Activated CD4-positive, alpha-beta T cell treated with anti-CD3 and anti-CD28 coated beads for 4 hours (primary cell): Measurements from ENCODE around the gene DOCK1.

Experiments
- DNase-seq, 2 donors: peaks; one replicate each; pipeline ENCODE4 v3.0.0-alpha.2; 2020

DOCK1 gene

GRCh38 chr10:127332631-127333030, 427.4 kb downstream of the DOCK1 start:
- no peak for DNase-seq

GRCh38 chr10:127337801-127338200, 432.6 kb downstream of the DOCK1 start:
- DNase-seq, result no peak

GRCh38 chr10:127338399-127339110, 433.3 kb downstream of the DOCK1 start:
- no peak for DNase-seq

- DNase-seq, result no peak
These were observed 438.6 kb downstream of the DOCK1 start for GRCh38 chr10:127343821-127344220.

- no peak for DNase-seq
These were observed 439.1 kb downstream of the DOCK1 start for GRCh38 chr10:127344346-127344745.

DNA sequence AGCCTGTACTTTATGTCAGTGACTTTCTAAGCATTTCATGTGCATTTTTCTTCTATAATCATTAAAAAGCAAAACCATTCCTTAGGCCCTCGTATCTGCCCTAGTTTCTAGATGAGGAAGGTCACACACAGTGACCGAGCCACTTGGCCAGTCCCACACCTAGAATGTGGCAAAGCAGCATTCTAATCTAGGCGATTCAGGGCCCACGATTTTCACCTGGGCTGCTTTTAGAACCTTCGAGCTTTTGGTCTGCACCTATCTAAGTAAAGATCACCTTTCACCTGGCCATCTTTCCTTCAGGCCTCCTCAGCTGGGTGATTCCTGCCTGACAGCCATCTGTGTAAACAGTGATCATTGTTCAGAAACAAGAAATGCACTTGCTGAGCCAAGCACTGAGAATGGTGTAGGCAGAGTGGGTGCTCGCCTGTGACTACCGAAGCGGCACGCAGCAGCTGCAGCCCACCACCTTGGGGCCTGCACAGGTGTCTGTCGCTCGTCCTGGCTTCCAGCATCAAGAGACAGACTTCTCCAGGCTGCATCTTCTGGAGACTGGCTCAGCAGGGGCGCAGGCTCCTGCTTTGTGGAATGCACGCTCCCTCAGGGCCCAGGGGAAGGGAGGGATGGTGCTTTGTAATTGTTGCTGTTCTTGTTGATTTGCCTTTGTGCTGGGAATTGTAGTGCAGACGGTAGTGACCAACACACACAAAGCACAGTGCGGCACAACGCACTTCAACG, 440.2 kb downstream of the DOCK1 start:
- no peak for DNase-seq

DNA sequence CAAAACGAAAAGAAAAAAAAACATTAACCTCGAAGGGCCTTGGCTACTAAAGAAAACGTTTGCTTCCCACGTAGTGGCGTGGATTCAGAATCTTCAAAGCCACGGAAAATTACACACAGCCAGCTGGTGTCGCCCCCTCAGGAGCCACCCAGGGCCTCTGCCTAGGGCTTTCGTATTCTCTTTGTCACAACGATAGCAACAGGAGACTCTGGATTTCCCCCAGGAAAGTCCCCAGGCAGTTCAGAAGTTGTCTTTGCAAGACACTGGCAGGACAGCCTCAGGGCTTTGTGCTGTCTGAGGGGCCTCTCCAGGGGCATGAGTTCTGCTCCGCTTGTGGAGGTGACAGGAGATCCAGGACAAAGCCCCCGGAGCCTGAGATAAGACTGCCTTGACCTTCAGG, 441.4 kb downstream of the DOCK1 start:
- no peak for DNase-seq

GRCh38 chr10:127347202-127347959, 442.2 kb downstream of the DOCK1 start:
- no peak for DNase-seq

DNA sequence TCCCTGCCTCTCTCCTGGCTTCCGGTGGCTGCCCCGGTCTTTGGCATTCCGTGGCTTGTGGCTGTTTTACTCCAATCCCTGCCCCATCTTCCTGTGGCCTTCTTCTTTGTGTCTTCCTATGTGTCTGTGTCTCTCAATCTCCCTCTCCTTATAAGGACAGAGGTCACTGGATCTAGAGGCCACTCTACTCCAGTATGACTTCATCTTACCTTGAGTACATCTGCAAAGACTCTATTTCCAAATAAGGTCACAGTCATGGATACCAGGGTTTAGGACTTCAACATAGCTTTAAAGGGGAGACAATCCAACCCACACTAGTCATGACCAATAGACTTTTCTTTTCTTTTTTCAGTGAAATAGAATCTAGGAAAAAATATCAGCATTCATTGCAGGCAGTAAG, 444.5 kb downstream of the DOCK1 start:
- DNase-seq, result no peak

DNA sequence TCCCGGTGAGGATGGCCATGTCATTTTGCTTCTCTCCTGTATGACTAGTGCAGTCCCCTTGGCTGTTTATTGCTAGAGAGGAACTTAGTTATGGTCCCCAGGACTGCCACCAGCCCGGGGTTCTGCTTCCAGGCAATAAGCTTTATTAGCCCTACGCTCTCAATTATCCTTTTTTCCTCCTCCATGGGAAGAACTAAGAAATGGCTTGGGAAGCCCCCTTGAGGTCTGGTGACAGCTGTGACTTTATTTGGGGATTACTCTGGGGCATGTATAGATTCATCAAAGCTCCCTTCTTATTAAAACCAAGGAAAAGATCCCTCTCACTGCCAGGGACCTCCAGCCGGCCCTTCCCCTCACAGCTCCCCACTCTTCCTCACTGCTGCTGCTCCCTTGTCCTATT, 446.3 kb downstream of the DOCK1 start:
- DNase-seq, result no peak

DNA sequence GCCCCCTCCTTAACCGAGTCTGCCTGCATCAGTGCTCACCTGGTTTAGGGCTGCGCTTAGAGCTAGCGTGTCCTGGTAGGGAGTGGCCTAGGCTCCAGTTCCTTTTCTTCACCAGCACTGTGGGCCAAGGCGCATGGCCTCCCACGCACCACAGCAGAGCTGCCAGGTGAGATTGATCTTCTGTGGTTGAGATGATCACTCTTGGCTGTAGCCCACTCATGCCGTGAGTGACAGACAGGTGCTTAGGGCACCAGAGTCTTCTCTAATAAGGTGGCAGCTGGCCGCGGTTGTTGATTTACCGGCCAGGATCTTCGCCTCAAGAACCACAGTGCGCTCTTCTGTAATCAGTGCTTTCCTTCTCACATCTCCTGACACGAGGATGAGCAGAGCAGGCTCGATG, 448.3 kb downstream of the DOCK1 start:
- DNase-seq, result no peak

DNA sequence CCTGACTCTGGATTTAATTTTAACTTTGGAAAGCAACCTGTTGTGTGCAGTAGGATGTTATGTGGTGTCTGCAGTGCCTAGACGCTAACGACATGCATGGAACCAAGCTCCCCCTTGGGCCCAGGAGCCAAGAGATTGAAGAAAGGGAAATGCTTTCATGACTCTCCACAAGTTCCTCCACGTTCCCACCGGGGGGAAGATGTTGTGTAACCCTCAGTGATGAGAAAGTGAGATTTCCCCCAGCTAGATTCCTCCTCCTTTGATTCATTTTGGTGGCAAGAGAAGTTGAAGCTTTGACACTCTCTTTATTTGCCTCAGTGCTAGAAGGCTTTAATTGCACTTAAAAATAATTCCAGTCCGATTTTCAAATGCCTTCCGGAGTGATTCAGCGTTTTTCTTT, 449.0 kb downstream of the DOCK1 start:
- DNase-seq, result no peak

DNA sequence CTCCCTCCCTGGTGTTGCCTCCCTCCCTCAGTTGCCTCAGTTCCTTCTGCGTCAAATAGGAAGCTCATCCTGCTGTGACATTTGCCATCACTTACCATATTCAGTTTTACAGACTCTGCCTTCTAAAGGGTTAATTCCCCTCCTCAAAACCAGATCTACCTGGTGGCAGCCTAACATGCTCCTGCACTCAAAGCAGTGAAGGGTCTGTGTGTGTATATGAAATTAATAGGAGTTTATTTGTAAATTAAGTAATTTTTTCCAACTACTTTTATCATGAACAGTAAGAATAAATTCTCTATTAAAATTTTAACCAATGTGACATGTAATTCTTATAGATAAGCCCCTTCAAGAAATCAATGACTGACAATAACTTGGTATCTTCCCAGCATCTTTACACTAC, 449.8 kb downstream of the DOCK1 start:
- no peak for DNase-seq

DNA sequence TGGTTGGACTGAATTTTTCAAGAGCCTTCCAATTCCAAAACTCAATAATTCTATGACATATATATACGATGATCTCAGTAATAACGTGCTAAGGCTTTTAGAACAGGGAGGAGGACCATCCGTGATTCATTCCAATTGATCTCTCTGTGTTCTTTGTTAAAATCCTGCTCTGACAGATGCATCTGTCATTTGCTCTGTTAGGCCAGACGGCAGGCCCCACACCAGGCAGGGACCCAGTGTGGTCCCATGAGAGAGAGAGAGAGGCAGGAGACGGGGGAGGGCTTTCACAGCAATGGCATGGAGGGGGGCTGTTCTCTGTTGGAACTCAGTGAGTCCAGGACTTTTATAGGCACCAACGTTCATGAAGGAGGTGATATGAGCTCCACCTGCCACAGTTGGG, 451.1 kb downstream of the DOCK1 start:
- DNase-seq, result no peak

DNA sequence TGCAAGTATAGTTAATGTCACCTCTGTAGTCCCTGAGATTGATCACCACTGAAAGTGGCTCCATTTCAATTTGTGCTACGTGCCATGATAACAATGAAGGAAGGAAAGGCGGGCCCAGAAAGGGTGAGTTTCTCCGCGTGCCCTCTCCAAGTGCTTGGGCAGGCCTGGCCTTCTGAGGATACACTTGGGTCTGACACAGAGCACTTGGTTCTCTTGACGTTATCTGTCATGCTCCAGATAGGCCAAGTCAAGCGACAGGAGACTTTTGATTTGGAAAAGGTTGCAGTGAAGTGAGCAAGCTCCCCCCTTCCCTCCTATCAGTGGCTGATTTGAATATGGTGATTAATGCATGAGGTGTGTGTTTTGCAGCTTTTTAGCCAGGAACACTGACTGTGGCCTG, 452.0 kb downstream of the DOCK1 start:
- no peak for DNase-seq

- DNase-seq, result no peak
These were observed 453.1 kb downstream of the DOCK1 start for GRCh38 chr10:127358337-127358736.

GRCh38 chr10:127364034-127364433, 458.8 kb downstream of the DOCK1 start:
- no peak for DNase-seq

- no peak for DNase-seq
These were observed 462.9 kb downstream of the DOCK1 start for GRCh38 chr10:127368101-127368500.

- DNase-seq, result no peak
These were observed 463.7 kb downstream of the DOCK1 start for GRCh38 chr10:127368929-127369328.

DNA sequence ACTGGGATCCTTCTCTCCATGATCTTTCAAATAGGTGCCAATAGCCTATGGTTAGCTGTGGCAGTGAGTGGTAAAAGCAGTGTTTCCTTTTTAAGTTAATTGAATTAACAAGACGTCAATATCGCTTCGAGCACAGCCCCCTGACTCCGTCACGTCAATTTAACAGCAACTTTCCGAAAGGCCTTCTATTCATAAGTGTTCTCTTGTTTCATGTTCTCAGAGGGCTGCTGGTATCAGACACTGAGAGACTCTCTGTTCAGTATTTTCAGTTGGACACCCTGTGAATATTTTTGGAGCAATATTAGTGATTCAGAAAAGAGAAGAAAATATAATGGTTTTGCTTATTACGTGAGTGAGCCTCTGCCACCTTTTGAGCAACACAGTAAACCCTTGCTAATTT, 465.4 kb downstream of the DOCK1 start:
- DNase-seq, result no peak

DNA sequence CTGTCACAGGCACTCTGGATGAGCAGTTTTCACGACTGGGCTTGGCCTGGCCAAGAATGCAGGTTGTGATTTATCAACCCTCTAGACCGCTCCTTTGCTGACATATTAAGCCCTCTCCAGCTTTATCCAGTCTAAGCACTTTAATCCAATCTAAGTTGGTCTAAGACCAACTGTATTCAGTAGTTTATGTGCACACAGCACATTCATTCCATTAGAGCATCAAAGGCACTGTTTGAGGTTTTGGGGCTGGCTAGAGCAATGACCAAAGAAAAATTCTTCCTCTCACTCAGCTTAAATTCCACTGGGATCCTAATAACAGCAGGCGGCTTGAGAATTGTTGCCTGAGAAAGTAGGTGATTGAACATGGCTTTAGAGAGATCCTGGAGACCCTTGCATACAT, 467.1 kb downstream of the DOCK1 start:
- no peak for DNase-seq

- no peak for DNase-seq
These were observed 468.9 kb downstream of the DOCK1 start for GRCh38 chr10:127374074-127374680.

DNA sequence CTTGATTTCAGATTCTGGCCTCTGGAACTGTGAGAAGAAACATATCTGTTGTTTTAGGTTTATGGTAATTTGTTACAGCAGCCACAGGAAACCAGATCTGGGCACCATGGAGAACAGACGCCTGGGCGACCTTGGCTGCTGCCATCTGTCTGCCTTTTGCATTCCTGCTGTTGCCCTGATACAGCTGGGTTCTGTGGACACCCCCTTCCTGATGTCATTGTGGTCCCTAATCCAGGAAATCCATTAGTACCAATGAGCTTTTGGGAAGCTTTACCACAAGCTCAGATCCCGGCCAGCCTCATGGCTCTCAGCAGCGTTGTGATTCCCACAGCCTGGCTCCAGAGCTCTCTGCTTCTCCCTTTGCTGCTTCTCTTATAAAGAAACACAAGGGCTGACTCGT, 469.7 kb downstream of the DOCK1 start:
- no peak for DNase-seq

DNA sequence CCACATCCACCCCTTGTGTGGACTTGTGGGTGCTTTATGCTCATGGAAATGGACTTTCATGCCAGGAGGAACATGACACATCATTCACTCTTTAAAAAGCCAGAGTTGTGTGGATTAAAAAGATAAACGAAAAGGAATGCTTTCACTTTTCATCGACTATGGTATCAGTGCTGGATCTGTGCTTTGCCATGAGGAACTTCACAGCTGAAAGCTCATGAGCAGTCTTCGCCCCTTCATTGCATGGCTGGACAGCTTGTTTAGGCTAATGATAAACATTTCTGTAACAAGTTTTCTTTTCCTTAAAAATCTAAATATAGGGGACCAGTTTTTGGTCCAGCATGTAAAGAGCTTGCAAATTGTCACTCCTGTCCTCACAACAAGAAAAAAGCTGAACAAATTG, 470.2 kb downstream of the DOCK1 start:
- no peak for DNase-seq
